Measurements from ENCODE around the gene NMD3. TPM values are rescaled to one million over a fixed set of nuclear protein-coding genes. Genes with fewer than 3 reads are reported as not detected.

NMD3 gene
- total and polyA plus RNA-seq, 9 of the 15 experiments (the other 6 are each of a cell fraction or from before 2014, with no cell fraction given): 63.5 to 178 (median 111) TPM

- TF ChIP-seq CREB3 (tag; conservative IDR thresholded peaks at IDR 0.05; ENCODE audit: low read depth): 0 out of 2 replicates have a peak, but pooled peaks have one; percentile 45
- peak; percentile 53; the same call in 1 of the 2 replicates for TF ChIP-seq PML (IDR thresholded peaks at IDR 0.05; ENCODE audit: low read length)
- TF ChIP-seq MYC (IDR thresholded peaks at IDR 0.05; ENCODE audit: low read depth, low read length): peak; percentile 46; the same call in 1 of the 2 replicates
- no peak for TF ChIP-seq MYC (CRISPR knock-in tag; IDR thresholded peaks at IDR 0.05; ENCODE audit: borderline replicate concordance, low read depth)
- TF ChIP-seq PREB (CRISPR knock-in tag; IDR thresholded peaks at IDR 0.05): no peak
- TF ChIP-seq KDM5B (IDR thresholded peaks at IDR 0.05; ENCODE audit: insufficient replicate concordance, low read depth, low read length): peak; percentile 89
- no peak for TF ChIP-seq CAMTA2 (CRISPR knock-in tag; conservative IDR thresholded peaks at IDR 0.05)
- TF ChIP-seq ZBED1 (IDR thresholded peaks at IDR 0.05): no peak
- peak; percentile 64 for TF ChIP-seq CXXC5 (CRISPR knock-in tag; IDR thresholded peaks at IDR 0.05)
- TF ChIP-seq STAG1 (CRISPR knock-in tag; IDR thresholded peaks at IDR 0.05; ENCODE audit: borderline replicate concordance): 0 out of 2 replicates have a peak, but pooled peaks have one; percentile 25
- TF ChIP-seq TSHZ1 (CRISPR knock-in tag; IDR thresholded peaks at IDR 0.05): no peak
- TF ChIP-seq TEAD1 (CRISPR knock-in tag; IDR thresholded peaks at IDR 0.05): 0 out of 4 replicates have a peak, but pooled peaks of 1 of the 2 experiments have one; percentile 24
- peak; percentile 97 for TF ChIP-seq RBFOX2 (IDR thresholded peaks at IDR 0.05; ENCODE audit: low read depth, low read length)
- TF ChIP-seq TAF1 (IDR thresholded peaks at IDR 0.05; ENCODE audit: control insufficient read depth, extremely low read depth, insufficient read depth, low read length, severe bottlenecking): peak; percentile 86
- no peak for TF ChIP-seq ZNF282 (CRISPR knock-in tag; IDR thresholded peaks at IDR 0.05)
- TF ChIP-seq MEIS2 (IDR thresholded peaks at IDR 0.05; ENCODE audit: partially characterized antibody): peak; percentile 37
- peak; percentile 62 for TF ChIP-seq TAF9B (IDR thresholded peaks at IDR 0.05; ENCODE audit: partially characterized antibody)
- TF ChIP-seq ESRRA (IDR thresholded peaks at IDR 0.05; ENCODE audit: borderline replicate concordance, low read depth): peak; percentile 54; the same call in 1 of the 2 replicates
- TF ChIP-seq FIP1L1 (IDR thresholded peaks at IDR 0.05; ENCODE audit: low read depth, low read length, poor library complexity, severe bottlenecking): peak; percentile 63
Observed at GRCh38 chr3:161220850-161221753, at the start of gene NMD3 (continued).
